Neuronal stem cell (in vitro differentiated cells): ENCODE results near the gene BCAS2.

Source experiments
- DNase-seq: peaks from one replicate; pipeline ENCODE4 v3.0.0-alpha.2; 2013; ENCODE audit warnings: low spot score
- H2AFZ ChIP-seq: one replicate; pipeline ENCODE4 v1.6.1; 2013; ENCODE audit warnings: mild to moderate bottlenecking, low read length, inconsistent platforms
- H2AK5ac ChIP-seq: 2 replicates; pipeline ENCODE4 v1.6.1; 2013; ENCODE audit warnings: low read depth, mild to moderate bottlenecking, inconsistent platforms, low read length, moderate library complexity, mixed read lengths
- H2BK120ac ChIP-seq: 2 replicates; pipeline ENCODE4 v1.6.1; 2013; ENCODE audit warnings: low read depth, mild to moderate bottlenecking, inconsistent platforms, low read length, moderate library complexity, mixed read lengths
- H2BK12ac ChIP-seq: one replicate; pipeline ENCODE4 v1.6.1; 2013; ENCODE audit warnings: low read length, inconsistent platforms
- H2BK15ac ChIP-seq: 2 replicates; pipeline ENCODE4 v1.6.1; 2013; ENCODE audit warnings: mild to moderate bottlenecking, low read length, inconsistent platforms, mixed read lengths
- H2BK5ac ChIP-seq: one replicate; pipeline ENCODE4 v1.6.1; 2013; ENCODE audit warnings: inconsistent platforms, mild to moderate bottlenecking, low read length, moderate library complexity
- H3K14ac ChIP-seq: one replicate; pipeline ENCODE4 v1.6.1; 2013; ENCODE audit warnings: low read length, inconsistent platforms
- H3K18ac ChIP-seq: 2 replicates; pipeline ENCODE4 v1.6.1; 2013; ENCODE audit warnings: low read length, inconsistent platforms
- H3K23ac ChIP-seq: 2 replicates; pipeline ENCODE4 v1.6.1; 2013; ENCODE audit warnings: low read depth, mild to moderate bottlenecking, mixed read lengths, low read length, inconsistent platforms; ENCODE audit not compliant: poor library complexity
- H3K27ac ChIP-seq: replicated peaks from 3 replicates; pipeline ENCODE4 v1.5.1; 2013; ENCODE audit warnings: low read length, inconsistent platforms
- H3K27me3 ChIP-seq, 3 experiments: 2 replicates each; pipeline ENCODE4 v1.6.1; 2013; ENCODE audit warnings: low read length in 3 of 3, mild to moderate bottlenecking in 2 of 3, inconsistent platforms in 1 of 3, low read depth in 1 of 3, mixed read lengths in 1 of 3, moderate library complexity in 1 of 3; ENCODE audit not compliant: control insufficient read depth in 3 of 3, insufficient read depth in 3 of 3
- H3K36me3 ChIP-seq, 2 donors: replicated peaks in 1 of 2; 2 replicates each; pipeline ENCODE4 v1.6.1; 2013; ENCODE audit warnings: low read length in 2 of 2; ENCODE audit not compliant: control insufficient read depth in 2 of 2, insufficient read depth in 2 of 2
- H3K4ac ChIP-seq: 2 replicates; pipeline ENCODE4 v1.6.1; 2013; ENCODE audit warnings: inconsistent platforms, mild to moderate bottlenecking, low read length, moderate library complexity
- H3K4me1 ChIP-seq, 2 donors: 1 replicate in 1 of 2; 2 replicates in 1 of 2; pipeline ENCODE4 v1.6.1; 2013; ENCODE audit warnings: low read length in 2 of 2, low read depth in 1 of 2; ENCODE audit not compliant: control insufficient read depth in 2 of 2, insufficient read depth in 1 of 2
- H3K4me2 ChIP-seq: one replicate; pipeline ENCODE4 v1.6.1; 2013; ENCODE audit warnings: mild to moderate bottlenecking, low read length, inconsistent platforms; ENCODE audit not compliant: insufficient read depth, poor library complexity, severe bottlenecking
- H3K4me3 ChIP-seq, 2 donors: 2 replicates each; pipeline ENCODE4 v1.5.1; 2013; ENCODE audit warnings: low read length in 2 of 2, mild to moderate bottlenecking in 2 of 2, inconsistent platforms in 1 of 2, moderate library complexity in 1 of 2
- H3K79me1 ChIP-seq: one replicate; pipeline ENCODE4 v1.6.1; 2013; ENCODE audit warnings: low read depth, mild to moderate bottlenecking, inconsistent platforms, low read length, moderate library complexity
- H3K9ac ChIP-seq: one replicate; pipeline ENCODE4 v1.6.1; 2013; ENCODE audit warnings: mild to moderate bottlenecking, low read depth, low read length, inconsistent platforms; ENCODE audit not compliant: poor library complexity
- H3K9me3 ChIP-seq, 2 donors: replicated peaks in 1 of 2; 2 replicates each; pipeline versions ENCODE3 to v1.6.1; 2013; ENCODE audit warnings: low read length in 2 of 2, mild to moderate bottlenecking in 2 of 2, inconsistent platforms in 1 of 2, low read depth in 1 of 2, mixed read lengths in 1 of 2, moderate library complexity in 1 of 2; ENCODE audit not compliant: control insufficient read depth in 2 of 2, insufficient read depth in 1 of 2
- H4K8ac ChIP-seq: one replicate; pipeline ENCODE4 v1.6.1; 2013; ENCODE audit warnings: low read depth, mild to moderate bottlenecking, inconsistent platforms, low read length, moderate library complexity
- H4K91ac ChIP-seq: one replicate; pipeline ENCODE4 v1.6.1; 2013; ENCODE audit warnings: low read length, low read depth, mild to moderate bottlenecking, inconsistent platforms; ENCODE audit not compliant: poor library complexity
- WGBS, 2 donors: extraction: QIAGEN DNeasy Blood & Tissue Kit; methylation state at CpG; one replicate each; pipeline ENCODE4 v1.1.7; 2013; ENCODE audit warnings: missing lambda C conversion rate in 2 of 2, mixed read lengths in 1 of 2; ENCODE audit not compliant: insufficient read length in 2 of 2, insufficient replicate concordance in 1 of 2; ENCODE audit errors: extremely low coverage in 2 of 2; 5-methylcytosine and 5-hydroxymethylcytosine counted together

Gene BCAS2

DNA sequence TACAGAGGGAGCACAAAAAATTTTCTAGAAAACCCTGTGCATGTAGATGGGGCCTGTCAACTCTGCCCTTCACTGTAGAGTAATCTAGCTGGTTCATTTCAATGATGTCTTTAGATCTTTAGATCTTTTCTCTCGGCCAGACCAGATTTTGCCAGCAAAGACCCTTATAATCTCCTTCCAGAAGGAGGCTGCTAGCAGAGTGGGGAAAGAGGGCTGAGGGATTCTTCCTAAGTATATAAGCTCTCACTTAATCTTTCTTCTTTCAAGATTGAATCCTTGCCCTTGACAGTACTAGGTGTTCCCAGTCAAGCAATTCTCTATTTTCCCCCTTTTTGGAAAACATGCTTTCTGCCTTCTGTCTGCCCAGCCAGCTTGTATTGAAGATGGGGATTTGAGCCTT is 34.3 kb downstream of the BCAS2 start:
- Histone ChIP-seq H3K4me2 (no peak overlapping the region), H3K27ac (no peak overlapping the region), H3K4ac (no peak overlapping the region), H2AK5ac (no peak overlapping the region), H3K36me3 (no peaks in the 10 kb centered on the region), H2BK12ac (no peak overlapping the region), H3K79me1 (no peaks in the 10 kb centered on the region), H3K23ac (no peak overlapping the region), H3K4me1 (no peaks in the 10 kb centered on the region), H2AFZ (no peak overlapping the region), H4K8ac (no peak overlapping the region), H3K4me3 (no peak overlapping the region), H3K18ac (no peak overlapping the region), H3K14ac (no peak overlapping the region), H2BK120ac (no peak overlapping the region), H3K27me3 (no peaks in the 10 kb centered on the region), H2BK5ac (no peak overlapping the region), H4K91ac (no peak overlapping the region), H2BK15ac (no peak overlapping the region), H3K9ac (no peak overlapping the region), H3K9me3 (no peaks in the 10 kb centered on the region)
- no peak for DNase-seq
- no CpG with 5 or more reads among the region's 1 CpG for WGBS, 2 donors

DNA sequence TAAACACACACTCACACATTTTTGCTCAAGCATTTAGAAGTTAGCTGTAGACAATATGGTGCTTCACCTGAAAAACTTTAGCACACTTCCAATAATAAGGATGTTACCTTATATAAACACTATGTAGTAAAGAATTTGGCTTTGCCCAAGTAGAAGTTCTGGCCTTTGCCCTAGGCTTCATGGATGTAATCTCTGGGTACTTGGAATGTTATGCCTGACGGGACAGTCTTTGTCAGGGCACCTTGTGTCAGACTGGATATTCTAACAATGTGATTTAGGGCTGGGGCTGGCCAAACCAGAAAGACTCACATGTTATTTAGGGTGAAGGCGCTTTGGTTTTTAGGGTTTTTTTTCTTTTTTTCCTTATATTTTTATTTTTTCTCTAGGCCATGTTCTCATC is 35.6 kb downstream of the BCAS2 start:
- Histone ChIP-seq H3K4ac (no peak overlapping the region), H2BK15ac (no peak overlapping the region), H2BK12ac (no peak overlapping the region), H2BK120ac (no peak overlapping the region), H3K4me2 (no peak overlapping the region), H3K36me3 (no peaks in the 10 kb centered on the region), H3K9ac (no peak overlapping the region), H3K27me3 (no peaks in the 10 kb centered on the region), H3K18ac (no peak overlapping the region), H3K4me1 (no peaks in the 10 kb centered on the region), H2BK5ac (no peak overlapping the region), H3K4me3 (no peak overlapping the region), H3K79me1 (no peaks in the 10 kb centered on the region), H3K23ac (no peak overlapping the region), H2AFZ (no peak overlapping the region), H4K8ac (no peak overlapping the region), H2AK5ac (no peak overlapping the region), H3K9me3 (no peaks in the 10 kb centered on the region), H3K27ac (no peak overlapping the region), H4K91ac (no peak overlapping the region), H3K14ac (no peak overlapping the region)
- DNase-seq: no peak
- WGBS, 2 donors: no CpG with 5 or more reads among the region's 2 CpGs

DNA sequence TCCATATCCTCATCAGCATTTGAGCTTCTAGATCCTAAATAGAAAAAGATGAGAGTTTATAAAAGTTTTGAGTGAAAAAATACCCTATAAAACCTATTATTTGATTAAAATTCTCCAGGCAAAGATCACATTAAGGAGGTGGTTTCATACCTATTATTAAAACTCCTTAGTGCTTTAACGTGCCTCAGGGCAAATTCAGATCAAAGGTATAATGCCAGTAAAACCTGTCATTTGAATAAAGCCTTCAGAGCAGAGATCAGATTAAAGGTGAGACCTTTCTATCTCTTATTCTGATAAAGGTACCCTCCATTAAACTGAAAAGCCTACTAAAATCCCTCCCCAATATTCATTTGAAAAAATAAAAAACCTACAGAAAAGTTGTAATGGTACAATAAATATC is 36.1 kb downstream of the BCAS2 start:
- no peaks in the 10 kb centered on the region for H3K9me3 ChIP-seq
- H3K27ac ChIP-seq: no peak overlapping the region
- no peak overlapping the region for H2BK12ac ChIP-seq
- no peak overlapping the region for H3K14ac ChIP-seq
- H2BK15ac ChIP-seq: no peak overlapping the region
- H3K79me1 ChIP-seq: no peaks in the 10 kb centered on the region
- DNase-seq: no peak
- no peaks in the 10 kb centered on the region for H3K36me3 ChIP-seq
- no peak overlapping the region for H3K4ac ChIP-seq
- H2AFZ ChIP-seq: no peak overlapping the region
- H2AK5ac ChIP-seq: no peak overlapping the region
- no peak overlapping the region for H3K23ac ChIP-seq
- WGBS, 2 donors: no CpG with 5 or more reads among the region's 1 CpG
- H4K91ac ChIP-seq: no peak overlapping the region
- H3K4me1 ChIP-seq: no peaks in the 10 kb centered on the region
- no peak overlapping the region for H2BK120ac ChIP-seq
- no peaks in the 10 kb centered on the region for H3K27me3 ChIP-seq
- H3K18ac ChIP-seq: no peak overlapping the region
- H2BK5ac ChIP-seq: no peak overlapping the region
- H4K8ac ChIP-seq: no peak overlapping the region
- H3K4me2 ChIP-seq: no peak overlapping the region
- H3K9ac ChIP-seq: no peak overlapping the region
- H3K4me3 ChIP-seq: no peak overlapping the region

- no peak overlapping the region for H4K8ac ChIP-seq
- no peaks in the 10 kb centered on the region for H3K79me1 ChIP-seq
- H3K23ac ChIP-seq: no peak overlapping the region
- no peak overlapping the region for H2AK5ac ChIP-seq
- H2BK12ac ChIP-seq: no peak overlapping the region
- H3K18ac ChIP-seq: no peak overlapping the region
- H3K4me3 ChIP-seq: no peak overlapping the region
- H3K4me1 ChIP-seq: no peaks in the 10 kb centered on the region
- H3K36me3 ChIP-seq: no peaks in the 10 kb centered on the region
- no peaks in the 10 kb centered on the region for H3K27me3 ChIP-seq
- H3K9ac ChIP-seq: no peak overlapping the region
- H2AFZ ChIP-seq: no peak overlapping the region
- no peak for DNase-seq
- no peak overlapping the region for H2BK120ac ChIP-seq
- H3K9me3 ChIP-seq: peaks cover 0 to 3% of the 10 kb centered on the region in 2 donors
- no peak overlapping the region for H3K4me2 ChIP-seq
- H3K14ac ChIP-seq: no peak overlapping the region
- H4K91ac ChIP-seq: no peak overlapping the region
- H2BK15ac ChIP-seq: no peak overlapping the region
- WGBS, 2 donors: no CpG with 5 or more reads among the region's 6 CpGs
- H3K4ac ChIP-seq: no peak overlapping the region
- no peak overlapping the region for H3K27ac ChIP-seq
- H2BK5ac ChIP-seq: no peak overlapping the region
Measured at GRCh38 chr1:114540821-114541220, 40.6 kb downstream of the BCAS2 start.
